HepG2 (cell line): ENCODE measurements around the gene TEKT1. TPM values are rescaled to one million over a fixed set of nuclear protein-coding genes. Genes with fewer than 3 reads are reported as not detected.

Experiments used
- CBX1 ChIP-seq: IDR thresholded peaks from one replicate; pipeline ENCODE4 v1.6.1; 2016; ENCODE audit warnings: antibody characterized with exemption, low read depth
- CTCF ChIP-seq: sonication (generic); formaldehyde crosslinking; IDR thresholded peaks from 2 replicates; pipeline ENCODE4 v1.5.0; 2020; ENCODE audit warnings: mild to moderate bottlenecking, missing genetic modification reagents, moderate library complexity
- FOXA1 ChIP-seq, 2 experiments: fragments of 450-650 bp in 1 of 2; sonication (generic) in 1 of 2; formaldehyde crosslinking in 1 of 2; IDR thresholded peaks; 2 replicates each; pipeline versions ENCODE4 v1.4.0 to v1.6.1; 2016 to 2020; ENCODE audit warnings: missing genetic modification reagents in 1 of 2
- FOXK1 ChIP-seq: sonication (generic); formaldehyde crosslinking; IDR thresholded peaks from 2 replicates; pipeline ENCODE4 v1.4.0; 2020; ENCODE audit warnings: low read depth, missing genetic modification reagents, borderline replicate concordance
- HCFC1 ChIP-seq: fragments of 150-350 bp; IDR thresholded peaks from 2 replicates; pipeline ENCODE4 v1.6.1; 2014; ENCODE audit warnings: low read depth, low read length
- KAT2B ChIP-seq: fragments of 150-350 bp; IDR thresholded peaks from 2 replicates; pipeline ENCODE4 v1.6.1; 2014; ENCODE audit warnings: low read depth, low read length, borderline replicate concordance
- KAT7 ChIP-seq: IDR thresholded peaks from 2 replicates; pipeline ENCODE4 v1.6.1; 2018; ENCODE audit warnings: borderline replicate concordance, missing compliant biosample characterization
- MTA1 ChIP-seq: sonication (generic); formaldehyde crosslinking; IDR thresholded peaks from 2 replicates; pipeline ENCODE4 v1.4.0; 2020; ENCODE audit warnings: missing genetic modification reagents, mild to moderate bottlenecking, borderline replicate concordance
- NAIF1 ChIP-seq: sonication (generic); formaldehyde crosslinking; IDR thresholded peaks from 2 replicates; pipeline ENCODE4 v1.5.0; 2020; ENCODE audit warnings: mild to moderate bottlenecking, missing genetic modification reagents, borderline replicate concordance
- NONO ChIP-seq, 2 experiments: fragments of 450-650 bp in 1 of 2; sonication (generic) in 1 of 2; formaldehyde crosslinking in 1 of 2; IDR thresholded peaks in 1 of 2; conservative IDR thresholded peaks in 1 of 2; 2 replicates each; pipeline versions ENCODE4 v1.6.1 to v1.8.0; 2017 to 2022; ENCODE audit warnings: mild to moderate bottlenecking in 1 of 2, missing genetic modification reagents in 1 of 2, moderate library complexity in 1 of 2
- REPIN1 ChIP-seq: sonication (generic); formaldehyde crosslinking; IDR thresholded peaks from 2 replicates; pipeline ENCODE4 v1.8.0; 2022; ENCODE audit warnings: missing genetic modification reagents, low read depth, mild to moderate bottlenecking, borderline replicate concordance
- TAF1 ChIP-seq: sonication (generic); formaldehyde crosslinking; IDR thresholded peaks from 2 replicates; pipeline ENCODE4 v1.4.0; 2020; ENCODE audit warnings: missing genetic modification reagents
- TEF ChIP-seq: sonication (generic); formaldehyde crosslinking; IDR thresholded peaks from 2 replicates; pipeline ENCODE4 v1.5.0; 2020; ENCODE audit warnings: missing genetic modification reagents
- THYN1 ChIP-seq: sonication (generic); formaldehyde crosslinking; IDR thresholded peaks from 2 replicates; pipeline ENCODE4 v1.8.1; 2023; ENCODE audit warnings: low read depth, mild to moderate bottlenecking, moderate library complexity, missing genetic modification reagents, borderline replicate concordance
- WIZ ChIP-seq: sonication (generic); formaldehyde crosslinking; IDR thresholded peaks from 2 replicates; pipeline ENCODE4 v1.5.1; 2020; ENCODE audit warnings: mild to moderate bottlenecking, missing genetic modification reagents
- ZC3H13 ChIP-seq: sonication (generic); formaldehyde crosslinking; IDR thresholded peaks from 2 replicates; pipeline ENCODE4 v1.8.1; 2023; ENCODE audit warnings: mild to moderate bottlenecking, missing genetic modification reagents, moderate library complexity
- ZNF138 ChIP-seq: sonication (generic); formaldehyde crosslinking; IDR thresholded peaks from 2 replicates; pipeline ENCODE4 v1.5.0; 2020; ENCODE audit warnings: mild to moderate bottlenecking, low read depth, missing genetic modification reagents
- ZNF331 ChIP-seq: sonication (generic); formaldehyde crosslinking; IDR thresholded peaks from 2 replicates; pipeline ENCODE4 v1.4.0; 2020; ENCODE audit warnings: missing genetic modification reagents
- ZNF512B ChIP-seq: sonication (generic); formaldehyde crosslinking; IDR thresholded peaks from 2 replicates; pipeline ENCODE4 v1.5.1; 2020; ENCODE audit warnings: missing genetic modification reagents, mild to moderate bottlenecking, borderline replicate concordance
- ZNF563 ChIP-seq: sonication (generic); formaldehyde crosslinking; IDR thresholded peaks from 2 replicates; pipeline ENCODE4 v1.8.0; 2022; ENCODE audit warnings: mild to moderate bottlenecking, moderate library complexity, missing genetic modification reagents
- ZNF710 ChIP-seq: sonication (generic); formaldehyde crosslinking; IDR thresholded peaks from 2 replicates; pipeline ENCODE4 v1.5.0; 2020; ENCODE audit warnings: mild to moderate bottlenecking, missing genetic modification reagents, borderline replicate concordance
- ZNF792 ChIP-seq: IDR thresholded peaks from 2 replicates; pipeline ENCODE4 v1.6.1; 2016
- ZNF841 ChIP-seq: sonication (generic); formaldehyde crosslinking; IDR thresholded peaks from 2 replicates; pipeline ENCODE4 v1.8.1; 2023; ENCODE audit warnings: missing genetic modification reagents, borderline replicate concordance
- ZNF883 ChIP-seq: sonication (generic); formaldehyde crosslinking; IDR thresholded peaks from 2 replicates; pipeline ENCODE4 v1.5.1; 2020; ENCODE audit warnings: mild to moderate bottlenecking, missing genetic modification reagents; ENCODE audit errors: not compliant biosample characterization
- polyA plus RNA-seq, 8 experiments: library from polyadenylated mRNA; depleted of rRNA in 3 of 8; stranded (reverse) in 7 of 8; unstranded in 1 of 8; fragments of >200 nt; fragmentation: Illumina TruSeq in 4 of 8; extraction: Trizol in 4 of 8; gene quantifications; 2 replicates each; pipeline versions ENCODE4 v1.2.1 to v1.2.3, GENCODE V29; 2011 to 2016; ENCODE audit warnings: low read depth in 4 of 8, missing spikeins in 1 of 8, mixed read lengths in 1 of 8; ENCODE audit not compliant: insufficient read depth in 1 of 8
- total RNA-seq, 5 experiments: library from RNA; depleted of rRNA; stranded (reverse); fragments of >200 nt; fragmentation: Illumina TruSeq; extraction: Trizol; gene quantifications; 2 replicates each; pipeline ENCODE4 v1.2.3, GENCODE V29; 2016; ENCODE audit warnings: low read depth in 1 of 5

Gene TEKT1
- total and polyA plus RNA-seq, 2 of the 13 experiments (the other 11 are each of a cell fraction or from before 2014, with no cell fraction given) = not detected

GRCh38 chr17:6755731-6756184, 75.8 kb downstream of the TEKT1 start, which contains the start of gene XAF1 (continued):
- TF ChIP-seq REPIN1 (CRISPR knock-in tag) (no peak), ZNF841 (no peak), HCFC1 (no peak), KAT2B (no peak), NONO (IDR thresholded peaks at IDR 0.05) (no peak), NONO (CRISPR knock-in tag; conservative IDR thresholded peaks at IDR 0.05) (no peak), KAT7 (CRISPR knock-in tag) (no peak), ZNF883 (no peak), ZNF563 (no peak), ZNF138 (no peak), WIZ (no peak), NAIF1 (CRISPR knock-in tag) (no peak), ZNF792 (no peak), TEF (CRISPR knock-in tag) (no peak), CBX1 (no peak), ZC3H13 (no peak), ZNF512B (no peak), TAF1 (peak; percentile 21; the same call in 1 of the 2 replicates), FOXK1 (no peak), ZNF331 (CRISPR knock-in tag) (no peak), THYN1 (CRISPR knock-in tag) (no peak), ZNF710 (CRISPR knock-in tag) (no peak), CTCF (CRISPR knock-in tag) (peak; percentile 37), FOXA1 (IDR thresholded peaks at IDR 0.05) (no peak), FOXA1 (CRISPR knock-in tag; IDR thresholded peaks at IDR 0.05) (no peak), MTA1 (CRISPR knock-in tag) (no peak)
